Stimulated activated CD4-positive, alpha-beta T cell treated with anti-CD3 and anti-CD28 coated beads, Interleukin-15, amount 100 ng/mL, for 1 hour (primary cell): ENCODE data around the gene SNRNP48.

Experiments used
- DNase-seq, 2 donors: peaks; one replicate each; pipeline ENCODE4 v3.0.0-alpha.2; 2020; ENCODE audit warnings: low read depth in 1 of 2, low spot score in 1 of 2

SNRNP48 gene

GRCh38 chr6:7593229-7593628 is 3.2 kb downstream of the SNRNP48 start:
- no peak for DNase-seq

GRCh38 chr6:7594579-7595125 is 4.7 kb downstream of the SNRNP48 start:
- DNase-seq = no peak

GRCh38 chr6:7604003-7604402 is 14.0 kb downstream of the SNRNP48 start:
- DNase-seq = no peak

- DNase-seq = no peak
These were observed 14.5 kb downstream of the SNRNP48 start for GRCh38 chr6:7604506-7604905.

GRCh38 chr6:7615611-7616383 is 25.8 kb downstream of the SNRNP48 start:
- no peak for DNase-seq

GRCh38 chr6:7617801-7618764 is 28.1 kb downstream of the SNRNP48 start:
- no peak for DNase-seq

- no peak for DNase-seq
These were observed 31.8 kb downstream of the SNRNP48 start for GRCh38 chr6:7621761-7622160.

- no peak for DNase-seq
These were observed 35.1 kb downstream of the SNRNP48 start for GRCh38 chr6:7624796-7625710.

GRCh38 chr6:7628479-7628878 is 38.5 kb downstream of the SNRNP48 start:
- no peak for DNase-seq

- DNase-seq = no peak
These were observed 38.9 kb downstream of the SNRNP48 start for GRCh38 chr6:7628909-7629308.

GRCh38 chr6:7629321-7629720 is 39.3 kb downstream of the SNRNP48 start:
- DNase-seq = no peak

- no peak for DNase-seq
These were observed 40.8 kb downstream of the SNRNP48 start for GRCh38 chr6:7630792-7631191.

- no peak for DNase-seq
These were observed 41.5 kb downstream of the SNRNP48 start for GRCh38 chr6:7631466-7631865.

- DNase-seq = no peak
These were observed 42.7 kb downstream of the SNRNP48 start for GRCh38 chr6:7632501-7633290.

- DNase-seq = no peak
These were observed 43.4 kb downstream of the SNRNP48 start for GRCh38 chr6:7633361-7633760.

GRCh38 chr6:7636151-7636550 is 46.2 kb downstream of the SNRNP48 start:
- DNase-seq = no peak

- no peak for DNase-seq
These were observed 47.5 kb downstream of the SNRNP48 start for GRCh38 chr6:7637533-7637932.

- DNase-seq = no peak
These were observed 49.4 kb downstream of the SNRNP48 start for GRCh38 chr6:7639427-7639826.

- no peak for DNase-seq
These were observed 50.0 kb downstream of the SNRNP48 start for GRCh38 chr6:7640016-7640415.
